CD4-positive, alpha-beta T cell treated with Interleukin-12 subunit alpha and Interleukin-12 subunit beta, for 1 hour (primary cell): ENCODE data around the gene KLHDC7B.
A peak's percentile ranks its signal among the peaks of the same experiment; 100 is the strongest.

ENCODE experiments used
- DNase-seq: peaks from one replicate; pipeline ENCODE4 v3.0.0-alpha.2; 2020

KLHDC7B gene

DNA sequence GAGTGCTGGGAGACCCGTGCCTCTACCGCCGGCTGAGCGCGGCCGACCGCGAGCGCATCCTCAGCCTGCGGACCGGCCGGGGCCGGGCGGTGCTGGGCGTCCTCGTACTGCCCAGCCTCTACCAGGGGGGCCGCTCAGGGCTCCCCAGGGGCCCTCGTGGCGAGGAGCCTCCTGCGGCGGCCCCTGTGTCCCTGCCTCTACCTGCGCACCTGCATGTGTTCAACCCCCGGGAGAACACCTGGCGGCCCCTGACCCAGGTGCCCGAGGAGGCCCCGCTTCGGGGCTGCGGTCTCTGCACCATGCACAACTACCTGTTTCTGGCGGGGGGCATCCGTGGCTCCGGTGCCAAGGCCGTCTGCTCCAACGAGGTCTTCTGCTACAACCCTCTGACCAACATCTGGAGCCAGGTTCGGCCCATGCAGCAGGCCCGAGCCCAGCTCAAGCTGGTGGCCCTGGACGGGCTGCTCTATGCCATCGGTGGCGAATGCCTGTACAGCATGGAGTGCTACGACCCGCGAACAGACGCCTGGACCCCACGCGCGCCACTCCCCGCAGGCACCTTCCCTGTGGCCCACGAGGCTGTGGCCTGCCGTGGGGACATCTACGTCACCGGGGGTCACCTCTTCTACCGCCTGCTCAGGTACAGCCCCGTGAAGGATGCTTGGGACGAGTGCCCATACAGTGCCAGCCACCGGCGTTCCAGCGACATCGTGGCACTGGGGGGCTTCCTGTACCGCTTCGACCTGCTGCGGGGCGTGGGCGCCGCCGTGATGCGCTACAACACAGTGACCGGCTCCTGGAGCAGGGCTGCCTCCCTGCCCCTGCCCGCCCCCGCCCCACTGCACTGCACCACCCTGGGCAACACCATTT lies 3.5 kb downstream of the KLHDC7B start:
- DNase-seq, result no peak

DNA sequence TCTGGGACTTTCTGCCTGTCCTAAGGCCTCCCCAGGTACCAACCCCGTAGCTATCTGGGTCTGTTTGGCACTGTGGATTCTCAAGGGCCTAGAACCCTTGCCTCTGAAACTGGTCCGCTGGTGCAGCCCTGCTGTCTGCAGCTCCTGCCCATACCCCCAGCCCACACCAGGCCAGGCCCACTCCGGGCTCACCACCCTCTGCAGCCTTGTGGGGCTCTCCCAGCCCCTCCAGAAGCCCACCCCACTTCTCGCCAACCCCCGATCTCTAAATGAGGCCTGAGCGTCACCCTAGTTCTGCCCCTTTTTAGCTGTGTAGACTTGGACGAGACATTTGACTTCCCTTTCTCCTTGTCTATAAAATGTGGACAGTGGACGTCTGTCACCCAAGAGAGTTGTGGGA lies 4.7 kb downstream of the KLHDC7B start:
- no peak for DNase-seq

DNA sequence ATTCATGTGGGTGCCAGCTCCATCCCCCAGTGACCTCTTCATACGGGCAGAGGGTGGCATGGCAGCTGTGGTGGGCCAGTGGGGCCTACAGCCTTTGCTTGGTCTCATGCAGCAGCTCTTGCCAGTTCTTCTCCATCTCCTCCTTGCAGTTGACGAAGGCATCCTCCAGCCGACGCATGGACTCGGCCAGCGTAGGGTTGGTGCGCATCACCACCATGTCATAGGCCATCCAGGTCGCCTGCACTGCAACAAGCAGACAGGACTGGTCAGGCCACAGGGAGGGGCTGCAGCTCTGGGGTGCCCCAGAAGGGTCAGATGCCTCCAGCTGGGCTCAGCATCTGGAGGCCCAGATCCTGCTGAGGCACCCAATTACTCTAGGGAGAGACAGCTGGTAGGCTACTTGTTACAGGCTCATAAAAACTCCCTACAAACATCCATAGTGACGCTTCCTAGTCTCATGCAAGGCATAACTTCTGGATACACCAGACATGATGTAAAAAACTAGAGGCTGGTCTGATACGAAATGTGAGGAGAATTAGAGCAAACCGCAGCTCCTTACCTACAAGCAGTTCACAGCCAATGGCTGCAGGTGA lies 5.6 kb downstream of the KLHDC7B start:
- no peak for DNase-seq

DNA sequence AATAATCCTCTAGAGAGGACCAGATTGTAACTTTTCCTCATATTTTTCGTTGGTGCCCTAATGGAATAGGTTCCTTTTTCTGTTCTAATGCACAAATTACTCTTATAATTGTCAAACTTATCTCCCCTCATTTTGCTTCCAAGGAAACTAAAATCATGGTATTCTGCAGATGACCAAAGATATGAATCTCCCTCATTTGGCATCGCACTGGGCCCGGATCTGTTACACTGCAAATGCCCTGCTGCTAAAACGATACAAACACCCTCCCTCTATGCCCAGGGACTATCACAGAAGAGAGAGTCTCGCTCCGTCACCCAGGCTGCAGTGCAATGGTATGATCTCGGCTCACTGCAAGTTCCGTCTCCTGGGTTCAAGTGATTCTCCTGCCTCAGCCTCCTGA lies 7.6 kb downstream of the KLHDC7B start:
- no peak for DNase-seq

DNA sequence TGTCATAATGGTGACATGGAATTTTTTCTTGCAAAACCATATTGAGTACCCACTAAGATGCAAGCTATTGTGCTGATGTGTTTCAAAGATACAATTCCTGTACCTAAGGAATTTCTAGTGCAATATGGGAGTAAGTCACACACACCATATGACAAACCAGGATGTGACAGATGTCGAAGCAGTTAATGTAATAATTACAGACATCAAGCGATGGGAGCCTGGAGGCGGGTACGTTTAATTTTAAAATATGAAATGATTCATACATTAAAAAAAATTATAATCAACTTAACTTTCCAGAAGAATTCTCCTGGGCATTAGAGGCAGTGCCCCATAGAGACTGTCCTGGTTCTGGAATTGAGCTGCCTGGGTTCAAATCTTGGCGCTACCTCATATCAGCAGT lies 11.0 kb downstream of the KLHDC7B start:
- no peak for DNase-seq

DNA sequence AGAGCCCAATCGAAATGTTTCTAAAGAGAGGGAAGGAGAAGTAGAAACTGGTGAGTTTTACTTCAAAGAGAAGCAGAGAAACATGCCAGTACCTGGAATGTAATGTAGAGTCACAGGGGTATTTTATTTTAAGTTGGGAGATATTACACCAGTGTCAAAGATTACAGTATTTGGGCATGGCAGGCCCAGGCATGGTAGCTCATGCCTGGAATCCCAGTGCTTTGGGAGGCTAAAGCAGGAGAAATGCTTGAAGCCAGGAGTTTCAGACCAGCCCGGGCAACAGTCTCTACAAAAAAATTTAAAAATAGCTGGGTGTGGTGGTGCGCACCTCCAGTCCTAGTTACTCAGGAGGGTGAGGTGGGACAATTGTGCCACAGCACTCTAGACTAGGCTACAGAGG lies 14.3 kb downstream of the KLHDC7B start:
- no peak for DNase-seq

DNA sequence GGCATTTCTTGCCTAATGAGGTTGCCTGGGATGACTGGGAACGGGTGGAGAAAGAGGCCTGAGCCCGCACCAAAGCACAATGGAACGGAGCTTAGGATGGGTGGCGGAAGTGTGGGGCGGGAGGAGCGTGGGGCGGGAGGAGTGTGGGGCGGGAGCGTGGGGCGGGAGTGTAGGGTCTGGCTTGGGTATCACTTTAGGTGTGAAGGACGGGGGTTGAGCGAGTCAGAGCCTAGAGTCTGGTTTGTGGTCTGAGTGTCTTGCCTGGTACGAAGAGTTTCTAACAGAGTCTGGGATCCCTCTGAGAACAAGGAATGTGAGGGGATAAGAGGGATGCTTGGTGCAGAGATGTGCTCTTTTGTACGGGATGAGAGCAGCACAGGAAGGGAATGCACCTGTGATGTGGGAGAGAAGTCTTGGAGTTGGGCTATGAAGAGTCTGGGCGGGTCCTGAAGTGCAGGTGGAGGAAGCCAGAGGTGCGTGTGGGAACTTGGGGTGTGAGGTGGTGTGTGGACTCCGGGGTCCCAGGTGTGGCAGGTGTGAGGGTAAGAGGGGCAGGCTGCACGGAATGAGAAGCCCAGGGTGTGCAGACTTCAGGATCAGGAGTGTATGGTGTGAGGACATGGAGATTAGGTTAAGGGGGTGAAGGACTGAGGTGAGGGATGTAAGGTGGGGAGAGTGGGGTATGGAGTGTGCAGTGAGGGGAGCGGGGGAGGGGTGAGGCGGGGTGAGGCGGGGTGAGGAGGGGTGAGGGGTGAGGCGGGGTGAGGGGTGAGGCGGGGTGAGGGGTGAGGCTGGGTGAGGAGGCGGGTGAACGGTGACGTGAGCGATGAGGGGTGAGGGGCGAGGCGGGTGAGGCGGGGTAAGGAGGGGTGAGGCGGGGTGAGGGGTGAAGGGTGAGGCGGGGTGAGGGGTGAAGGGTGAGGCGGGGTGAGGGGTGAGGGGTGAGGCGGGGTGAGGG lies 16.0 kb downstream of the KLHDC7B start:
- no peak for DNase-seq

DNA sequence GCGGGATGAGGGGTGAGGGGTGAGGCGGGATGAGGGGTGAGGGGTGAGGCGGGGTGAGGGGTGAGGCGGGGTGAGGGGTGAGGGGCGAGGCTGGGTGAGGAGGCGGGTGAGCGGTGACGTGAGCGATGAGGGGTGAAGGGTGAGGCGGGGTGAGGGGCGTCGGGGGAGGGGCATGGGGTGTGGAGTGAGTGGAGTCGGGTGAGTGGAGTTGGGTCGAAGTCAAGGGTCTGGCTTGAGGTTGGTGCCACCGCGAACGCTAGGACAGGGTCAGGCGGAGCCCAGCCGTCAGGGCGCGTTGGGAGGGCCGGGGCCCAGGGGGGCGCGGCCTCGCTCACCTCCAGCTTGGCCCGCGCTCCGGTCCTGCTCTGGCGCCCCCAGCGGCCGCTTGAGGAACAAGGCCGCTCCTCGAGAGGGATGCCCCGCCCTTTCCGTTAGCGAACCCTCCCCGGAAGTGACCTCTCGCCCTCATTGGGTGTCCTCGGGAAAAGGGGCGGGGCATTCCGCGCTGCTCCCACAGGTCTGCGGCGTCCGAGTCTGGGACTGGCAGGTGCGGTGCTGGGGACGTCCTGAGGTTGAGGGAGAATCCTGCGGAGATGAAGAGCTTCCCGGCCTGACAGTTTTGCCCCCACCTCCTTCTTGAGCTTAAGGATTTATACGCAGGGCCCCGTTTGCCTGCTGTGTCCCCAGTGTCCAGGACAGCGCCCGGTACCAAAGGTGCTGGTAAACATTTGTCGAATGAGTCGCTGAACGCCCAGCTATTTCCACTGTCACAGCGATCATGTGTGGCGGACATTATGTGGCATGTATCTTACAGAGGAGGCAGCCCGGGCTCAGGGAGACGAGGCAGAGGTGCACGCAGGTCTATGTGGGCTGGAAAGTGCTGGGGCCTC lies 17.1 kb downstream of the KLHDC7B start, which contains the start of gene SYCE3:
Gene SYCE3, minus strand, starts transcription at position 397 of the 890 bp plus-strand sequence. CDS start 6,514 bp downstream, outside the sequence.
- peak; percentile 97 for DNase-seq

DNA sequence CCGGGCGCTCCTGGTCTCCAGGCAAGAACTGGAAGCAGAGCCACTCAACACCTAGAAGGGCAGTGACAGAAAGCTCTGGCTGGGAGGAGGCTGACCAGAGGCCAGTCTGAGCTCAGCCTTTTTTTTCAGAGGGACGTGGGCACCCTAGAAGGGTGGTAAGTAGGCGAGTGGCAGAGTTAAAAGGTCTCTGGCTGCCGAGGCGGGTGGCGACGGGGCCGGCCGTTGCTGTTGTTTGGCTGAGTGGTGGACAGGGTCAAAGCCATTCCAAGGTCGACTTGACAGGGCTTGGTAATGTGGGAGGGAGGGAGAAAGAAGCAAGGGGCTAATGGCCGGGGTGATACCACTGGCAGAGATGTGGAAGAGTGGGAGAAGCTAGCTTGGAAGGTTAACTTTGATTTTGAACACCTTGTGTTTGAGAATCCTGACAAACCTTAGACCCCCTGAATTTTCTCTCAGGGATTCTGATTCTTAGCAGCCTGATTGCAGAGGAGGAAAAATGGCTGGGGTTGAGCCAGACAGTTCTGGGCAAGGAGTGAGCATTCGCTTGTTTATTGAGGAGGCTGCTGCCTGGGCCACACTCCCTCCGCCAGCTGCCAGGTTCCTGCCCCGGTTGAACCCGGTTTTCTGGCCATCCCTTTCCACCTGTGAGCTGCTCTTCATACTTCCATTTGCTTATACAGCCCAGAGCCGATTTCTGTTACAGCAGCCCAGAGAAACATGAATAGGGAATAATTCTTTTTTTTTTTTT lies 17.9 kb downstream of the KLHDC7B start:
- DNase-seq, result no peak

DNA sequence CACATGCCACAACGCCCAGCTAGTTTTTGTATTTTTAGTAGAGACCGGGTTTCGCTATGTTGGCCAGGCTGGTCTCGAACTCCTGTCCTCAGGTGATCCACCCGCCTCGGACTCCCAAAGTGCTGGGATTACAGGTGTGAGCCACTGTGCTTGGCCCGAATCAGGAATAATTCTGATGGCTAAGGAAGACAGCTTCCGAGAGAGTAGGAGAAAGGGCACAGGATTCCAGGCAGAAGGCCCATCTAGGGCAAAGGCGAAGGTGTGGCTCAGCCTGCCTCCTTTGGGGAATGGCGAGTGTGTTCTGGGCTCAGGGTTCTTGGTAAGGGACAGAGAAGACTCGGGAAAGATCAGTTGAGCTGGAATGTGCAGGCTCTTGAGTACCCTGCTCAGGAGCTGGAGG lies 18.6 kb downstream of the KLHDC7B start:
- no peak for DNase-seq

DNA sequence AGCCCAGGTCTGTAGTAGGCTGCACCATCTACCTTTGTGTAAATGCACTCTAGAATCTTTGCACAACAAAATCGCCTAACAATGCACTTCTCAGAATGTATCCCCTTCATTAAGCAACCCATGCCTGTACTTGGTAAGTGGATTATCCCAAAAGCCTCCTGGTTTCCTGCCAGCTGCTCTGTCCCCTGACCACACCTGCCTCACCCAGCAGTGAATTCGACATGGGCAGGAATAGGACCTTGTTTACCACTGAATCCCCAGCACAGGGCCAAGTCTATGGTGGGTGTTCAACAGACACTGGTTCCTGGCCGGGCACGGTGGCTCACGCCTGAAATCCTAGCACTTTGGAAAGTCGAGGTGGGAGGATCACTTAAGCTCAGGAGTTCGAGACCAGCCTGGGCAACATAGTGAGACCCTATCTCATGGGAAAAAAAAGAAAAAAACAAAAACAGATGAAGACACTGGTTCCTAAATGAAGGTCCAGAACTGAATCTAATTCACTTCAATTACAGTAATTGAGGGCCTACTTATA lies 22.1 kb downstream of the KLHDC7B start:
- no peak for DNase-seq

DNA sequence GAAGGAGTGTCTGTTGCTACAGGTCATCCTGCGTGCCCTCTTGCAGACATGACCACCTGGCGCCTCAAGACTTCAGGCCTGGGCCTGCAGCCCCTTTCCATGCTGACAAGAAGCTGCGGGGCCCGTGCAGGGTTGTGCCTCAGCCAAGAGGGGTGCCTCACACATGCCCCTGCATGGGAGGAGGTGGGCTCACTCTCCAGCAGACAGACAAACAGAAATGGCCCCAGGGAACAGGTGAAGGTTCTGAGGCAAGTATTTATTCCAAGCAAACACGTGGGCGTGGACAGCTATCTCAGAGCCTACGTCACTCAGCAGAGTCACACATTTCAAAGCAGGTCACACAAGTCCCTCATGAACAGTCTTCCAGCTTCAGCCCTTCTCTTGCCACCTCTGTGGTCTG lies 22.9 kb downstream of the KLHDC7B start:
- DNase-seq, result no peak

DNA sequence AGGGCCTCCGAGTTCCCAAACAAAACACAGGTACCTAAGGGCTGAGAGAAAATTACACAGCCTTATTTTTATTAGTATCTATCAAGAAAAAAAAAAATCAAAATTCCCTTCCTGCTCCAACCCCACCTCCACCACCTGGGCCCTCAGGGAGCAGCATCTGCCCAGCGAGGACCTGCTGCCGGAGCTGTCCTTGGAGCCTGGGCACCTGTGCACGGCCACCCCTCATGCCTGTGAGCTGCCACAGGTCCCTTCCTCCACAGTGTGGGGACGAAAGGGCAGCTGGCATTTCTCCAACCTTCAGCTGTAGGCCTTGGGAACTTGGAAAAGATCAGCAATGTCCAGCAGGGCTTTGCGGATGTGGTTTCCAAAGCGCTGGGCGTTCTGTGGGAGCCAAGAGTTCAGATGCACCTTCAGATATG lies 23.4 kb downstream of the KLHDC7B start:
- no peak for DNase-seq

DNA sequence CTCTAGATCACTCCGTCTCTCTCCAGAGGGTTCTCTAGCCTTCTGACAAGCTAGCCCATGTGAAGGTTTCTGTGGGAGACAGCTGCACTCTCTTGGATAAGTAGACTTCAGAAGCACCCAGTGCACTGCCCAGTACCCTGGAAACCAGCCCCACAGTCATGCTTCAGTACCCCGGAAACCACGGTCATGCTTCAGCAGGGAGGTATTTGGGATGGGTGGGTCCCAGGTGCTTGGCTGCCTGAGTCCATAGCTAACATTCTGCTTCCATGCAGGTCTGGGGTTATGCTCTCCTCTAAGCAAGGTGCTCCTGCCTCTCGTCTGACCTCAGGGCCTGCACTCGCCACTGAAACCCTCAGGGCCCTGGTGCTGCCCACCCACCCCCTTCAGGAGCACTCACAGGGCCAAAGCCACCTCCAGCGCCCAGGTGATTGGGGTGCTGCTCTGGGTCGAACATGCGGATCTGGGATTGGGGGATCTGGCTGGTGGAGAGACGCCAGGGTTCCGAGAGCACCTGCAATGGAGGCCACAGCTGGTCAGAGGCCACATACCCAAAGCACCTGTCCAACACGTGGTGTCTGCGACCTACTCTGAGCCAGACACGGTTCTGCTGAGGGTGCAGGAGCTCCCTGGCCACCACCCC lies 24.3 kb downstream of the KLHDC7B start:
- DNase-seq, result no peak

DNA sequence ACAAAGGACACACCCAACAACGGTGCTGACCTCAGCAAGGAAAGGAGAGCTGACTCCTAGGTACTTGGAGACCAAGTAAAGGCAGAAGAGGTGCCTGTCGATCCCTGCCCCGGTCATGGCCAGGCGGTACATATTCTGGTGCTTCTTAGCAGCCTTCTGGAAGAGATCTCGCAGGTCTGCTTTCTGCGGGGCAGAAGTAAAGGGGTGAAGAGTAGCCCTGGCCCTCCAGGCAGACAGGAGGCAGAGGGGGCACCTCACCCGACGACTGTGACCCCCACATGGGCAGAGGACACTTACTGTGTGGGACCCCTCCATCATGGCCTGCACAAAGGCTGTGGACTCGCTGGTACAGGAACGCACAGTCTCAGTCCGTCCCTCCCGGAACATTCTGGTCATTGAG lies 25.2 kb downstream of the KLHDC7B start:
- no peak for DNase-seq

DNA sequence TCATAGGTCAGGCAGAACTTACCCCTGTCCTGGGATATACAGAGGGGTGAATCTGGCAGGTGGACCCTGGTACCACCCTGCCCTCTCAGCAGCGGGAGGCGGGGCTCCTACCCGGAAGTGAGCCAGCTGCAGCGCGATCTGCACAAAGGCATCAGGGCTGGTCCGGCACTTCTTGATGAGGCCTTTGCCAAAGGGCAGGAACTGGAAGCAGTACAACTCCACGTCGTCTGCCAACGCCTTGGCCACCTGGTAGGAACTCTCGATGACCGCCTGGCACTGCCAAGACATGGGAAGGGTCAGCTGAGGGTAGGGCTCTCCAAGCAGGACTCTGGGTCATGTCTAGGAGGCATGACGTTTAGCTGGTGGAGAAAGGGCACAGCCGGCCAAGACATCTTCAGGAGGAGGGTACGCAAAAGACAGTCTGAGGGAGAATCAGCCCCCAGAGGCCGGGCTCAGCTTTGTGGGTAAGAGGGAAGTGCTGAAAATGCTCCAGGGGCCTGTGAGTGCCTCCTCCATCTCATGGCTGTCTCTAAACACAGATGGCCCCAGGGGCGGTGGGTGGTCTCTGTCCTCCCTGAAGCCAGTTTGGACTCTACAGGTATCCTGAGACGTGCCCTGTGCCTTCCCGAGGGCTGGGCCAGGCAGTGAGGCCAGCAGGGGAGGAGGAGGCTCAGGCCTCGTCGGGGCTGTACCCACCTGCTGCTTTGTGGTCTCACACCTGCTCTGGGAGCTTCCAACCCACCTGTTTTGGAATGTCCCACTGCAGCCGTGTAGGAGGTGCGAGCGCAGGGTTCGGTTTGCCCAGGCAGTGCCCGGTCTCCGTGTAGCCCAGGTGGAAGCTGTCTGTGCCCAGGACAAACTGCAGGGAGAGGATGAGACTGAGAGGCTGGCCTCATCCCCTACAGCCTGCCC lies 25.8 kb downstream of the KLHDC7B start:
- no peak for DNase-seq

DNA sequence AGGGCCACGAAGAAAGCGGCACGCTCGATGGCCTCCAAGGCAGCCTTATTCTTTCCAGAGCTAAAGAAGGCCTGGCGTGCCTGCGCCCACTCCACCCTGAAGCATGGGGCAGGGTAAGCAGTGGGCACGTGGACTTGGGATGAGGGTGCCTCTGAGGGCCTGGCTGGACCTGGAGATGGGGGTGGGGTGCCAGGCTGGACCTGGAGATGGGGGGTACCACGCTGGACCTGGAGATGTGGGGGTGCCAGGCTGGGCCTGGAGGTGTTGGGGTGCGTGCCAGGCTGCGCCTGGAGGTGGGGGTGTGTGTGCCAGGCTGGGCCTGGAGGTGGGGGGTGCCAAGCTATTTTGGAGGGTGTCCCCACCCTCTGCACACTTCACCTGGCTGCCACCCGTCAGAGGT lies 27.3 kb downstream of the KLHDC7B start:
- DNase-seq, result no peak

DNA sequence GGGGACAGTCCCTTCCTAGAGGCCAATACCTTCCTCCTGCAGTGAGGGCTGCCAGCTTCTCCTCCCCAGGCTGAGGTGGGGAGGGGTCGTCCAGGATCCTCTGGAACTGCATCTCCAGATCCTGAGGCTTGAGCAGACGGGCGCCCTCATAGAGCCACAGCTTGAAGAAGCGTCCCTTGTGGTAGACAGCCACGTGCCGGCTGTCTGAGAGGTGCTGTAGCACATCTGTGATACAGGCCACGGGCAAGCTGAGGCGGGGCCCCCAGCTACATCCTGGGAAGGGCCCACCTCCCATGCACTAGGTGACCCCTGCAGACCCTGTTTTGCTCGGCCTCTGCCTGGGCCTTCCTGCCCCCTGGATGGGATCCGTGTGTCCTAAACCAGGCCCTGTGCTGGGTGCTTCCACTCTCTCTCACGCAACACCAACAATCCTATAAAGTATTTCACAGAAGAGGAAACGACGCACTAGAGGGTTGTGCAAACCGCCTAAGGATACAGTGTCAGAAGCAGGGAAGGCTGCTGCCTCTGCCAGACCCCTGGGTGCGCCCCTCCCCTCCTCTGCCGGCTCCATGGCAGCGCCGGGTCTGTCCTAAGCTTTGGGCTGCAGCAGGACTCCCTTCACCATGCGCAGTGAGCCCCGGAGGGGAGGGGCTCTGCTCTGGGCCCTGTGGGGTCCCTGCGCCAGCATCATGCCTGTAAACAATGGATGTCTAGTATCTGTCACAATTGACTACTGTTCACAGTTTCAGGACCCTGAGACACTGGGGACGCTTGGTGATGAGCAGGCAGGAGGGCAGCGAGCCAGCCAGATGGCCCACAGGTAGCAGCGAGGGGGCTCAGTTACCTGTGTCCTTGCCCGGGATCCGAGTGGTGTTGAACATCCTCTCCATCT lies 28.0 kb downstream of the KLHDC7B start:
- no peak for DNase-seq

DNA sequence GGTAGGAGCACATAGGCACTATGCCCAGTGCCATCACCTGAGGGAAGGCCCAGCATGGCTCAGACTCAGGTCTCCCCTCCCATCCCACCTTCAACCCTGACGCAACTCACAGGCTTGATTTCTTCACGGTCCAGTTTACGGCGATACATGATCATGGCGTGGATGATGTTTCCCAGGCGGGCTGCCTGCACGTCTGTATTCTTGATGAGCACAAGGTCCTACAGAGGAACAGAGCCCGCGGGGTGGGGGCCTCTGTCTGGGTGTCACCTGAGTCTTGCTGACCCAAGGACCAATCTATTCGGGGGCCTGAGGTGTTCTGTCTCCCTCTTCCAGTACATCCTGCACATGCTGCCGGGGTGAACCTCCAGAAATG lies 28.7 kb downstream of the KLHDC7B start:
- no peak for DNase-seq
